SK-N-SH (cell line): ENCODE results near the gene MFSD11. TPM values are rescaled to one million over a fixed set of nuclear protein-coding genes. Genes with fewer than 3 reads are reported as not detected.
"Not testable (repeated sequence)": the region's sequence is repeated elsewhere in the genome, so short reads cannot be mapped to it uniquely, and the experiment has no call there.

ENCODE experiments used
- CTCF ChIA-PET: fragments of 300-600, 350-600 bp; formaldehyde crosslinking; extraction: SDS; loops from one replicate; lab custom pipeline; 2021; lab: Yijun Ruan, JAX
- POLR2A ChIA-PET: fragments of 350-600 bp; sonication (Branson Sonifier 250); formaldehyde crosslinking; extraction: SDS; loops from one replicate; lab custom pipeline; 2020; ENCODE audit warnings: antibody characterized with exemption, inconsistent platforms; lab: Yijun Ruan, JAX
- DNase-seq: peaks from one replicate; pipeline ENCODE4 v3.0.0; 2012
- H2AFZ ChIP-seq: fragments of 200-600 bp; sonication (generic); 2 replicates; pipeline ENCODE4 v1.8.1; 2016; ENCODE audit warnings: antibody characterized with exemption, mild to moderate bottlenecking, low read depth
- H3F3A ChIP-seq: fragments of 200-600 bp; sonication (generic); replicated peaks from 2 replicates; pipeline ENCODE3; 2016; ENCODE audit warnings: antibody characterized with exemption, mild to moderate bottlenecking; ENCODE audit not compliant: insufficient read depth
- H3K27ac ChIP-seq, 2 experiments: fragments of 200-500 bp in 1 of 2; fragments of 200-600 bp in 1 of 2; sonication (Bioruptor generic) in 1 of 2; sonication (generic), shearing (Covaris generic) in 1 of 2; 2 replicates each; pipeline versions ENCODE4 v1.5.1 to v1.6.1; 2014 to 2016; ENCODE audit warnings: low read depth in 2 of 2, inconsistent platforms in 1 of 2, low read length in 1 of 2, mild to moderate bottlenecking in 1 of 2, mixed read lengths in 1 of 2
- H3K27me3 ChIP-seq: fragments of 200-600 bp; sonication (generic), shearing (Covaris generic); 2 replicates; pipeline ENCODE4 v1.6.1; 2016; ENCODE audit warnings: mixed run types; ENCODE audit not compliant: insufficient read depth
- H3K36me3 ChIP-seq, 2 experiments: fragments of 200-500 bp in 1 of 2; fragments of 200-600 bp in 1 of 2; sonication (Bioruptor generic) in 1 of 2; sonication (generic) in 1 of 2; replicated peaks in 1 of 2; 2 replicates each; pipeline versions ENCODE3 to v1.5.1; 2014 to 2016; ENCODE audit warnings: low read length in 1 of 2, mild to moderate bottlenecking in 1 of 2; ENCODE audit not compliant: insufficient read depth in 2 of 2, control insufficient read depth in 1 of 2
- H3K4me1 ChIP-seq, 2 experiments: fragments of 200-500 bp in 1 of 2; fragments of 200-600 bp in 1 of 2; sonication (Bioruptor generic) in 1 of 2; sonication (generic), shearing (Covaris generic) in 1 of 2; 2 replicates each; pipeline versions ENCODE4 v1.5.1 to v1.6.1; 2014 to 2016; ENCODE audit warnings: low read depth in 1 of 2, low read length in 1 of 2, mixed run types in 1 of 2; ENCODE audit not compliant: insufficient read depth in 2 of 2, control insufficient read depth in 1 of 2
- H3K4me2 ChIP-seq: fragments of 200-600 bp; sonication (generic), shearing (Covaris generic); 2 replicates; pipeline ENCODE4 v1.6.1; 2017; ENCODE audit warnings: mixed run types
- H3K4me3 ChIP-seq, 2 experiments: fragments of 200-500 bp in 1 of 2; fragments of 200-600 bp in 1 of 2; sonication (Bioruptor generic) in 1 of 2; sonication (generic), shearing (Covaris generic) in 1 of 2; 2 replicates each; pipeline versions ENCODE4 v1.5.1 to v1.8.1; 2014 to 2016; ENCODE audit warnings: low read depth in 2 of 2, inconsistent platforms in 1 of 2, low read length in 1 of 2, mild to moderate bottlenecking in 1 of 2, mixed read lengths in 1 of 2, moderate library complexity in 1 of 2
- H3K79me2 ChIP-seq: fragments of 200-600 bp; sonication (generic); 2 replicates; pipeline ENCODE4 v1.8.1; 2017; ENCODE audit warnings: mild to moderate bottlenecking; ENCODE audit not compliant: insufficient read depth
- H3K9ac ChIP-seq: fragments of 200-600 bp; sonication (generic); 2 replicates; pipeline ENCODE4 v1.6.1; 2017; ENCODE audit warnings: mixed run types
- H3K9me2 ChIP-seq: fragments of 200-600 bp; sonication (generic); 2 replicates; pipeline ENCODE4 v1.6.1; 2017; ENCODE audit warnings: mixed run types
- H3K9me3 ChIP-seq: fragments of 200-600 bp; sonication (generic); 2 replicates; pipeline ENCODE4 v1.6.1; 2017; ENCODE audit warnings: mixed run types, mild to moderate bottlenecking, moderate library complexity
- H4K20me1 ChIP-seq: fragments of 200-600 bp; sonication (generic); 2 replicates; pipeline ENCODE4 v1.6.1; 2017; ENCODE audit warnings: mild to moderate bottlenecking, mixed run types; ENCODE audit not compliant: insufficient read depth
- EP300 ChIP-seq, 2 experiments: IDR thresholded peaks; 2 replicates each; pipeline versions ENCODE4 v1.4.0 to v1.6.1; 2012; ENCODE audit warnings: borderline replicate concordance in 1 of 2, low read depth in 1 of 2, low read length in 1 of 2
- FOSL2 ChIP-seq: IDR thresholded peaks from 2 replicates; pipeline ENCODE4 v1.4.0; 2012; ENCODE audit warnings: low read depth, mild to moderate bottlenecking, moderate library complexity, borderline replicate concordance
- FOXJ3 ChIP-seq: sonication (generic); formaldehyde crosslinking; IDR thresholded peaks from 2 replicates; pipeline ENCODE4 v1.5.1; 2020; ENCODE audit warnings: mild to moderate bottlenecking, missing genetic modification reagents
- FOXM1 ChIP-seq: IDR thresholded peaks from 2 replicates; pipeline ENCODE4 v1.4.0; 2012; ENCODE audit warnings: low read depth, mild to moderate bottlenecking
- JUND ChIP-seq: IDR thresholded peaks from 2 replicates; pipeline ENCODE4 v1.4.0; 2012
- MXI1 ChIP-seq: IDR thresholded peaks from 2 replicates; pipeline ENCODE4 v1.6.1; 2012; ENCODE audit warnings: mild to moderate bottlenecking, low read depth, low read length, improper control_type of control experiment
- POLR2AphosphoS5 ChIP-seq: IDR thresholded peaks from 2 replicates; pipeline ENCODE4 v1.6.1; 2012; ENCODE audit warnings: low read depth, low read length
- RAD21 ChIP-seq: IDR thresholded peaks from 2 replicates; pipeline ENCODE4 v1.6.1; 2012; ENCODE audit warnings: mild to moderate bottlenecking, low read length
- REST ChIP-seq: IDR thresholded peaks from 2 replicates; pipeline ENCODE4 v1.6.1; 2012; ENCODE audit warnings: mild to moderate bottlenecking, low read depth, low read length, moderate library complexity
- RXRA ChIP-seq: IDR thresholded peaks from 2 replicates; pipeline ENCODE4 v1.4.0; 2012; ENCODE audit warnings: low read depth, mild to moderate bottlenecking, borderline replicate concordance
- TEAD4 ChIP-seq: IDR thresholded peaks from 2 replicates; pipeline ENCODE4 v1.4.0; 2012; ENCODE audit warnings: mild to moderate bottlenecking, borderline replicate concordance; ENCODE audit not compliant: insufficient read depth
- USF1 ChIP-seq: IDR thresholded peaks from 2 replicates; pipeline ENCODE4 v1.4.0; 2012; ENCODE audit warnings: low read depth, borderline replicate concordance
- WGBS: methylation state at CpG from one replicate; pipeline ENCODE4 v1.1.6; 2017; ENCODE audit warnings: low lambda C conversion rate; 5-methylcytosine and 5-hydroxymethylcytosine counted together
- polyA plus RNA-seq, 3 experiments: library from polyadenylated mRNA; depleted of rRNA; stranded (reverse); fragments of >200 nt; gene quantifications; 2 replicates each; pipeline ENCODE4 v1.2.3, GENCODE V29; 2012

Gene MFSD11
- polyA plus RNA-seq, 1 of the 3 experiments (the other 2 are of a cell fraction): 22.7 TPM

DNA sequence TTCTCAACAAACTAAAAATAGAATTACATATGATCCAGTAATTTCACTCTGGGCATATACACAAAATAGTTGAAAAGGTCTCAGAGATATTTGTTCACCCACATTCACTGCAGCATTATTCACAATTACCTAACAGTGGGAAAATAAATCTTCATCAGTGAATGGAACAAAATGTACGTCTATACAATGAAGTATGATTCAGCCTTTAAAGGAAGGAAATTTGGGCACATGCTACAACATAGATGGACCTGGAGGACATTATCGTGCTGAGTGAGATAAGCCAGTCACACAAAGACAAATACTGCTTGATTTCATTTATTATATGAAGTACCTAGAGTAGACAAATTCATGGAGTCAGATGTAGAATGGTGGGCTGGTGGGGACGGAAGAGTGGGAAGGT lies 47.0 kb downstream of the MFSD11 start:
- no peaks in the 10 kb centered on the region for H3K9me2 ChIP-seq
- DNase-seq: no peak
- H2AFZ ChIP-seq: no peak overlapping the region
- peaks cover 0 to 2% of the 10 kb centered on the region in 2 experiments for H3K36me3 ChIP-seq
- CTCF ChIA-PET: interaction anchor here (1.8 kb wide), 1 partner anchor 13 kb away, joined by 3 read pairs; no protein-coding TSS in a partner anchor
- no peak overlapping the region for H3K27ac ChIP-seq
- POLR2A ChIA-PET: interaction anchor here (0.7 kb wide), 1 partner anchor 84 kb away, joined by 3 read pairs; no protein-coding TSS in a partner anchor
- no peaks in the 10 kb centered on the region for H3K9me3 ChIP-seq
- WGBS: 77% methylated on average over 3 of the region's 3 CpGs
- TF ChIP-seq USF1: no peak
- no peak for TF ChIP-seq REST
- no peak for TF ChIP-seq RXRA
- no peak for TF ChIP-seq POLR2AphosphoS5
- TF ChIP-seq RAD21: no peak
- no peak for TF ChIP-seq FOSL2
- TF ChIP-seq JUND: no peak
- no peak for TF ChIP-seq TEAD4
- no peak for TF ChIP-seq FOXM1
- TF ChIP-seq MXI1: no peak
- TF ChIP-seq EP300 (IDR thresholded peaks at IDR 0.05; ENCODE audit: borderline replicate concordance in 1 of 2, low read depth in 1 of 2, low read length in 1 of 2): no peak
- TF ChIP-seq FOXJ3: no peak
- TF ChIP-seq, all 33 proteins: peak for 0
- no peaks in the 10 kb centered on the region for H3K79me2 ChIP-seq
- H4K20me1 ChIP-seq: no peaks in the 10 kb centered on the region
- H3K9ac ChIP-seq: no peak overlapping the region
- H3K4me3 ChIP-seq: no peak overlapping the region
- H3F3A ChIP-seq: peaks cover 1% of the 10 kb centered on the region
- no peak overlapping the region for H3K4me2 ChIP-seq
- H3K27me3 ChIP-seq: no peaks in the 10 kb centered on the region
- H3K4me1 ChIP-seq: peaks cover 0 to 7% of the 10 kb centered on the region in 2 experiments; a peak in 2 of 4 replicates

GRCh38 chr17:76787866-76788265 lies 49.9 kb downstream of the MFSD11 start:
- H3K4me2 ChIP-seq, H2AFZ ChIP-seq, POLR2A ChIA-PET, H4K20me1 ChIP-seq, H3K79me2 ChIP-seq, H3K4me3 ChIP-seq, H3K9me2 ChIP-seq, H3K9ac ChIP-seq, H3K36me3 ChIP-seq, H3K27ac ChIP-seq, H3K27me3 ChIP-seq, DNase-seq, H3K9me3 ChIP-seq: not testable (repeated sequence)
- peaks cover 12% of the 10 kb centered on the region for H3F3A ChIP-seq
- CTCF ChIA-PET: interaction anchor here (1.2 to 2.2 kb wide), 2 partner anchors 81 to 268 kb away, joined by 5 to 6 read pairs; partner anchors contain the start of gene MGAT5B
- peaks cover 11 to 15% of the 10 kb centered on the region in 2 experiments for H3K4me1 ChIP-seq
- 93% methylated on average over 2 of the region's 2 CpGs for WGBS
